PFSK-1 (cell line): ENCODE measurements around the gene HDAC3.

Source experiments
- FOXP2 ChIP-seq: optimal IDR thresholded peaks from 2 replicates; pipeline ENCODE3; 2011; ENCODE audit warnings: borderline replicate concordance, control low read depth, inconsistent platforms; ENCODE audit not compliant: insufficient read depth; ENCODE audit errors: extremely low read length, extremely low read depth
- POLR2AphosphoS5 ChIP-seq: IDR thresholded peaks from 2 replicates; pipeline ENCODE4 v1.6.1; 2012; ENCODE audit warnings: low read depth, mild to moderate bottlenecking, control low read depth, low read length, moderate library complexity
- SIN3A ChIP-seq: IDR thresholded peaks from 2 replicates; pipeline ENCODE4 v1.6.1; 2012; ENCODE audit warnings: mild to moderate bottlenecking, low read length, moderate library complexity, borderline replicate concordance; ENCODE audit not compliant: insufficient read depth
- TAF1 ChIP-seq: IDR thresholded peaks from 2 replicates; pipeline ENCODE4 v1.6.1; 2012; ENCODE audit warnings: low read length, control low read depth, borderline replicate concordance; ENCODE audit not compliant: insufficient read depth
- TF ChIP-seq, protein P1 (sequence below), 2 experiments: IDR thresholded peaks; 2 replicates each; pipeline versions ENCODE4 v1.6.1 to v1.8.0; 2011 to 2012; ENCODE audit warnings: low read depth in 2 of 2, low read length in 2 of 2, control low read depth in 1 of 2, inconsistent platforms in 1 of 2, mild to moderate bottlenecking in 1 of 2, moderate library complexity in 1 of 2; ENCODE audit not compliant: insufficient read depth in 1 of 2

Gene HDAC3

DNA sequence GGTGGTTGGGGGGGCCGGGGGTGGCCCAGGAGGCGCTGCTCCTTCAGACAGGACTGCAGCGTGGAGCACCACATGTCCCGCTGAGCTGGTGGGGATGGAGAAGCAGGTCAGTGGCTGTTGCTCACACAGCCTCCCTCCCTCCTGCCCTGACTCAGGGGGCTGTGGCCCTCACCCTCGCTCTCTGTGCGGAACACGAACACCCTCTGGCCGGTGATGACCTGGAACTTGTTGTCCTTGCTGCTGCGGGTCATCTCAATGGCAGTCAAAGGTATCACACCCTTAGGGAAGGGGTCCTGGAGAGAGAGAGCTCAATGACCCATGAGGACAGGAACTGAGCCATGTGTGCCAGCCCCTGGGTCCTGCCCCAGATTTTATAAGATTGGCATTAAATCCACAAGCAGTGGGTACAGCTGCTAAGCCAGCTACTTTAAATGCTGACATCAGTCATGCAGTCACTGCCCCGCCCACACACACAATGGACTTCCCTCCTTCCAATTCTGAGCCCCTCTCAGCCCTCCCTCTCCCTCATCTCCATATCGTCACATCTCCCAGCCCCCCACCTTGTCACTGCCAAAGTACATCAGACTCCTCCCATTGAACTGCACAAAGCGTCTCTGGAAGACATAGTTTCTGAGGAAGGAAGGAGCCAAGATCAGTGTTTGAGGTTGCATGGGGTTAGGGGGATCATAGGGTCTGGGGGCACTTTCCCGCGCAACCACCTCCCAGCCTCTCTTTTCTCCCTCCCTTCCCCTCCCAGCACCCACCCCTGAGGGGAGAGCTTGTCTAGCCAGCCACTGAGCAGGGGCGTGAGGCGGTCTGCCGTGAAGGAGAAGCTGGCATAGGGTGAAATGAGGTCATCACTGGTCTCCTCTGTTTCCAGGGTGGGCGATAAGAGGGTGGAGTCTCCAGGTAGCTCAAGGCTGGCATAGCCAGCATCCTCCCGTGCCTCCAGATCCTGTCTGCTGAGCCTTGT is 36.5 kb upstream of the HDAC3 start:
- TF ChIP-seq TAF1 (no peak), FOXP2 (no peak), POLR2AphosphoS5 (no peak), SIN3A (no peak)
- TF ChIP-seq, protein P1, sequence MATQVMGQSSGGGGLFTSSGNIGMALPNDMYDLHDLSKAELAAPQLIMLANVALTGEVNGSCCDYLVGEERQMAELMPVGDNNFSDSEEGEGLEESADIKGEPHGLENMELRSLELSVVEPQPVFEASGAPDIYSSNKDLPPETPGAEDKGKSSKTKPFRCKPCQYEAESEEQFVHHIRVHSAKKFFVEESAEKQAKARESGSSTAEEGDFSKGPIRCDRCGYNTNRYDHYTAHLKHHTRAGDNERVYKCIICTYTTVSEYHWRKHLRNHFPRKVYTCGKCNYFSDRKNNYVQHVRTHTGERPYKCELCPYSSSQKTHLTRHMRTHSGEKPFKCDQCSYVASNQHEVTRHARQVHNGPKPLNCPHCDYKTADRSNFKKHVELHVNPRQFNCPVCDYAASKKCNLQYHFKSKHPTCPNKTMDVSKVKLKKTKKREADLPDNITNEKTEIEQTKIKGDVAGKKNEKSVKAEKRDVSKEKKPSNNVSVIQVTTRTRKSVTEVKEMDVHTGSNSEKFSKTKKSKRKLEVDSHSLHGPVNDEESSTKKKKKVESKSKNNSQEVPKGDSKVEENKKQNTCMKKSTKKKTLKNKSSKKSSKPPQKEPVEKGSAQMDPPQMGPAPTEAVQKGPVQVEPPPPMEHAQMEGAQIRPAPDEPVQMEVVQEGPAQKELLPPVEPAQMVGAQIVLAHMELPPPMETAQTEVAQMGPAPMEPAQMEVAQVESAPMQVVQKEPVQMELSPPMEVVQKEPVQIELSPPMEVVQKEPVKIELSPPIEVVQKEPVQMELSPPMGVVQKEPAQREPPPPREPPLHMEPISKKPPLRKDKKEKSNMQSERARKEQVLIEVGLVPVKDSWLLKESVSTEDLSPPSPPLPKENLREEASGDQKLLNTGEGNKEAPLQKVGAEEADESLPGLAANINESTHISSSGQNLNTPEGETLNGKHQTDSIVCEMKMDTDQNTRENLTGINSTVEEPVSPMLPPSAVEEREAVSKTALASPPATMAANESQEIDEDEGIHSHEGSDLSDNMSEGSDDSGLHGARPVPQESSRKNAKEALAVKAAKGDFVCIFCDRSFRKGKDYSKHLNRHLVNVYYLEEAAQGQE (IDR thresholded peaks at IDR 0.05; ENCODE audit: insufficient read depth in 1 of 2, low read depth in 2 of 2, low read length in 2 of 2), result no peak

DNA sequence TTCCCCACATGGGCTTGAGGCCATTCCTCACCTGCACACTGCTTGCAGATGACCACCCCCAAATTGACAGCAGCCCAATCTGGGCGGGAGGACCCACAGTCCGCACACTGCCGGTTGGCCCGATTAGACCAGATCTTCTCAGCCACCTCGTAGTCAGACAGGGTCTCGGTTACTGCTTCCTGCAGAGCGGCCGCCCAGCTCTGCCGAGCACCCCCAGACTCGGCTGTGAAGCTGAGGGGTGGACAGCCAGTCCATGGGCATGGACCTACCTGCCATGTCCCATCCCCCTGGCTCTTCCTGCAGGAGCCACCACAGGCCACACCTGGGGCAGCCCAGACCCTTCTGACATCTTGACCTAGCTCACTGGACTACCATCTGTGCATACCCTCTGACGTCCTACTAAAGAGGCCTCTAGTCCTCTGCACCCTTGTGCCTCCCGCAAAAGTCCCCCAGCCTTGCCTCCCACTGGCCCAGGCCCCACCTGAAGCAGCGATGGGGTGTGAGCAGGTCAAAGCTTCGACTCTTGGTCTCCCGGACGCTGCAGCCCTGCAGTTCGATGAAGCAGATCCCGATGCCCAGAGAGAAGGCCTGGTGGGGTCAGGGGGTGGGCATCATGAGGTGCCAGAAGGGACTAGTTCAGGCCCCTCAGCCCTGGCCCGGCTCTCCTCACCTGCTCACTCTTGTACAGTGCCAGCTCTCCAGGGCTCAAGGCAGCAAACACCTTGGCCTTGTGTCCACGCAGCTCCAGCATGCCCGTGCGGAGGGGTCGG is 35.6 kb upstream of the HDAC3 start:
- TF ChIP-seq FOXP2, result no peak
- TF ChIP-seq, protein P1 (IDR thresholded peaks at IDR 0.05; ENCODE audit: insufficient read depth in 1 of 2, low read depth in 2 of 2, low read length in 2 of 2), result no peak
- no peak for TF ChIP-seq TAF1
- no peak for TF ChIP-seq SIN3A
- TF ChIP-seq POLR2AphosphoS5, result no peak

DNA sequence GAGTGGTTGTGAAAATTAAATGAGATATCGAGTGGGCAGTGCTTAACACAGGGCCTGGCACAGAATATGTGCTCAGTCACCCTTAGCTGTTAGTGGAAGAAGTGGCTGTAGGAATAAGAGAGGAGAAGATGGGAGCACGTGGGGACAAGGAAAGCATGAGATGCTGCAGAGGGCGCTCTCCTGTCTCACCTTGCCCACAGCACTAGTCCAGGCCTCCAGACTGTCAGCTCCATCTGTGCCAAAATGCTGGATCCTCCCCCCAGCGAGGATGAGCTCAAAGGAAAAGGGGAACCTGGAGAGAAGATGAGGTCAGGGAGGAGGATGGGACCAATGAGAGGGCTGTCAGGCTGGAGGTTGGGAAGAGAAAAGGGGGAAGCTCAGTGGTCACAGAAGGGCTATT is 32.9 kb upstream of the HDAC3 start:
- TF ChIP-seq POLR2AphosphoS5, result no peak
- TF ChIP-seq, protein P1 (IDR thresholded peaks at IDR 0.05; ENCODE audit: insufficient read depth in 1 of 2, low read depth in 2 of 2, low read length in 2 of 2), result no peak
- TF ChIP-seq SIN3A, result no peak
- TF ChIP-seq TAF1, result no peak
- TF ChIP-seq FOXP2, result no peak

DNA sequence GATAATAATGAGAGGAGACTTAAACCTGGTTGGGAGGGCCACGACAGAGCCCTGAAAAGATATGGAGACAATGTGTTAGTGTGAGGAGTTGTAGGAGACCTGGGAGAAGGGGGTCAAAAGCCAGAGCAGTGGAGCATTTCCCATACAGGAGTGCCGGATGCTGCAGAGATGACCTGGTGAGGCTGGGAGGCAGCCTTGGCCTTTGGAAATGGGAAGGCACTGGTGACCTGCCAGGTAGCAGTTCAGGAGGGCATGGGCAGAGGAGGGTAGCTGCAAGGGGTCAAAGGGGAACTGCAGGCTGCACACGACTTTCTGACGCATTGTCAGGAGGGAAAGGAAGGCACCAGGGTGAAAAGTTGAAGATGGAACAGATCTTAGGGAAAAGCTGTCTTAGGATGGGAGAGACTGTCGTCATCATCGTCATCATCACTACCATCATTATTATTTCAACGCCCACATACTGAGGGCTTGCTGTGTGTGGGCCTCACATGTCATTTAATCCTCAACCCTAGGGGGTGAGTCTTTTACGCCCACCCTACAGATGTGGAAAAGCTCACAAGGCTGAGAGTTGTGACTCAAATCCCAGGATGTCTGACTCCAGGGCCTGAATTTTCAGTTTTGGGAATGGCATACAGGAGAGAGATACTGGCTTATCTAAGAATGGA is 32.1 kb upstream of the HDAC3 start:
- TF ChIP-seq TAF1 (no peak), POLR2AphosphoS5 (no peak), FOXP2 (no peak), SIN3A (no peak)
- TF ChIP-seq, protein P1 (IDR thresholded peaks at IDR 0.05; ENCODE audit: insufficient read depth in 1 of 2, low read depth in 2 of 2, low read length in 2 of 2), result no peak
